Stimulated activated effector memory CD8-positive, alpha-beta T cell treated with anti-CD3 and anti-CD28 coated beads, Interleukin-12 subunit alpha, Interleukin-12 subunit beta, amount 100 ng/mL, for 72 hours (primary cell): ENCODE data around the gene ESAM.

Experiments
- ATAC-seq: fragments of 150-1000 bp; cut with Tn5 transposase; 2 replicates; pipeline ENCODE4 v1.10.0; 2021
- DNase-seq, 2 donors: peaks; one replicate each; pipeline ENCODE4 v3.0.0; 2021 to 2022; ENCODE audit warnings: low spot score in 2 of 2
- H3K27ac Mint-ChIP-seq: one replicate; pipeline ENCODE4 v1.8.0; 2022; ENCODE audit warnings: mild to moderate bottlenecking, mixed read lengths
- H3K36me3 Mint-ChIP-seq: one replicate; pipeline ENCODE4 v1.8.0; 2022; ENCODE audit warnings: mild to moderate bottlenecking, mixed read lengths
- H3K4me1 Mint-ChIP-seq: one replicate; pipeline ENCODE4 v1.8.0; 2022; ENCODE audit warnings: mixed read lengths
- H3K4me3 Mint-ChIP-seq: one replicate; pipeline ENCODE4 v1.8.0; 2022; ENCODE audit warnings: mild to moderate bottlenecking, mixed read lengths
- H3K9me3 Mint-ChIP-seq: one replicate; pipeline ENCODE4 v1.8.0; 2022; ENCODE audit warnings: mixed read lengths

Gene ESAM, protein sequence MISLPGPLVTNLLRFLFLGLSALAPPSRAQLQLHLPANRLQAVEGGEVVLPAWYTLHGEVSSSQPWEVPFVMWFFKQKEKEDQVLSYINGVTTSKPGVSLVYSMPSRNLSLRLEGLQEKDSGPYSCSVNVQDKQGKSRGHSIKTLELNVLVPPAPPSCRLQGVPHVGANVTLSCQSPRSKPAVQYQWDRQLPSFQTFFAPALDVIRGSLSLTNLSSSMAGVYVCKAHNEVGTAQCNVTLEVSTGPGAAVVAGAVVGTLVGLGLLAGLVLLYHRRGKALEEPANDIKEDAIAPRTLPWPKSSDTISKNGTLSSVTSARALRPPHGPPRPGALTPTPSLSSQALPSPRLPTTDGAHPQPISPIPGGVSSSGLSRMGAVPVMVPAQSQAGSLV

GRCh38 chr11:124762105-124762623, at the start of gene ESAM:
Gene ESAM (minus strand): TSS chr11:124762290. CDS start chr11:124762154, 136 bp downstream.
- ATAC-seq: peak; percentile 87
- H3K4me3 Mint-ChIP-seq: peak within 1 kb of the TSS; percentile 78
- H3K27ac Mint-ChIP-seq: peak within 1 kb of the TSS; percentile 6
- H3K36me3 Mint-ChIP-seq: peaks cover 16% of the 10 kb centered on the region
- peaks cover 25% of the 10 kb centered on the region for H3K4me1 Mint-ChIP-seq
- H3K9me3 Mint-ChIP-seq: no peaks in the 10 kb centered on the region
- DNase-seq: peak; percentile 48 to 76

DNA sequence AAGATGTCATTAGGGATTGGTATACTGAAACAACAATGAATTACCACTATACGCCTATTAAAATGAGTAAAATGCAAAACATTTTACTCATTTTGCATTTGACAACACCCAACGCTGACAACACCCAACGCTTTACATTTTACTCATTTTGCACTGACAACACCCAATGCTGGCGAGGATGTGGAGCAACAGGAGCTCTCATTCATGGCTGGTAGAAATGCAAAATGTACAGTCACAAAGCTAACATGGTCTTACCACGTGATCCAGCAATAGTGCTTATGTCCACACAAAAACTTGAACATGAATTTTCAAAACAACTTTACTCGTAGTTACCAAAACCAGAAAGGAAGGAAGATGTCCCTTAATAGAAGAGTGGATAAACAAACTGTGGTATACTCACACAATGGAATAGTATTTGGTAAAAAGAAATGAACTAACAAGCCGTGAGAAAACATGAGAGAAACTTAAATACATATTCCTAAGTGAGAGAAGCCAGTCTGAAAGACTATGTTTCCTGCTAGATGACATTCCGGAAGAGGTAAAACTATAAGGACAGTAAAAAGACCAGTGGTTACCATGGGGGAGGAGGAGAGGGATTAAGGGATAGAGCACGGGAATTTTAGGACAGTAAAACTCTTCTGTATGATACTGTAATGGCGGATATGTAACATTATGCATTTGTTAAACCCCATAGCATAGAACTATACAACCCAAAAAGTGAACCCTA, 49.5 kb upstream of the ESAM start:
- Mint-ChIP-seq H3K36me3 (no peaks in the 10 kb centered on the region), H3K4me1 (peaks cover 7% of the 10 kb centered on the region), H3K4me3 (no peak overlapping the region), H3K9me3 (no peaks in the 10 kb centered on the region), H3K27ac (no peak overlapping the region)
- DNase-seq: no peak
- no peak for ATAC-seq

DNA sequence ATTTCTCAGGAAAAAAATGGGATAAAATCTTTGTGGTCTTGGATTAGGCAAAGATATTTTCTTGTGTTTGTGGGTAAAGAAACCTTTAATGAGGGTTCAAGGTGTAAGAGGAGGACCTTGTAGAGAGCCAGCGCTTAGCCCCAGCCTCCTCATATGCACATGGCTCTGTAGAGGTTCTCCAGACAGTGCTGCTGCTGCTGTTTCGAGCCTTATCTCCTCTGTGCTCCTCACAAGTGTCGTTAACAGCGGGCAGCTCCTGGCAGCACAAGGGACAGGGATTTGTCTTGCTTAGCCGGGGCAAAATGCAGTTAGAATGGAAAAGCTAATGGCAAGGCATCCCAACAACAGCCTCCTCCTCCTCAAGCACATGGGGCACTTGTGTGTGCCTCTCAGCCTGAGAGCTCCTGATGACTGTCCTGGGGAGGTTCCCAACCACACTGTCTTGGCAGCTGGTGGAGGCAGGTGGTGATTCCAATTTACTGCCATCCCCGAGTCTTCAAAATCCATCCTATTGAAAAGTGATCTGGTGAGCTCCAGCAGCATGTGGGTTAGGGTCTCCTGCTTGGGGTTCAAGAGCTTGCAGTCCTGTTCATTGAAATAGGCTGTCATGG, 45.7 kb upstream of the ESAM start:
- Mint-ChIP-seq H3K36me3 (no peaks in the 10 kb centered on the region), H3K9me3 (no peaks in the 10 kb centered on the region), H3K27ac (no peak overlapping the region), H3K4me1 (no peaks in the 10 kb centered on the region), H3K4me3 (no peak overlapping the region)
- ATAC-seq (no peak), DNase-seq (no peak)

DNA sequence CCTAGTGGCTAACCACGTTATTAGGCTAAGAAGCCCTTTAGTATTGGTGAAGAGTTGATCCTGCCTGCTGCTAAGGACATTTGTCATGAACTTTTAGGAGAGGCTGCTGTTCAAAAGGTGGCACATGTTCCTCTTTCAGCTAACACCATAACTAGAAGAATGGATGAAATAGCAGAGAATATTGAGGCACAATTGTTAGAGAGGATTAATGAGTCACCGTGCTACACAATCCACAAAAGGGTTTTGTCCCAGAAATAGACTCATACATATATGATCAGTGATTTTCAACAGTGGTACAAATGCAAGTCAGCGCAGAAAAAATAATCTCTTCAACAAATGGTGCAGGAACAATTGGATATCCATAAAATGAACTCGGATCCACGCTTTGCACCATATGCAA, 45.1 kb upstream of the ESAM start:
- Mint-ChIP-seq H3K4me1 (no peaks in the 10 kb centered on the region), H3K9me3 (no peaks in the 10 kb centered on the region), H3K27ac (no peak overlapping the region), H3K4me3 (no peak overlapping the region), H3K36me3 (no peaks in the 10 kb centered on the region)
- DNase-seq: no peak
- no peak for ATAC-seq

- Mint-ChIP-seq H3K4me3 (no peak overlapping the region), H3K27ac (no peak overlapping the region), H3K9me3 (no peaks in the 10 kb centered on the region), H3K36me3 (no peaks in the 10 kb centered on the region), H3K4me1 (no peaks in the 10 kb centered on the region)
- DNase-seq (no peak), ATAC-seq (no peak)
Measured at GRCh38 chr11:124804884-124805283, 42.8 kb upstream of the ESAM start.

- Mint-ChIP-seq H3K9me3 (no peaks in the 10 kb centered on the region), H3K4me3 (peak overlapping the region; percentile 91), H3K36me3 (no peaks in the 10 kb centered on the region), H3K27ac (no peak overlapping the region), H3K4me1 (peaks cover 19% of the 10 kb centered on the region)
- no peak for DNase-seq
- ATAC-seq: no peak
Measured at GRCh38 chr11:124801636-124802312, 39.7 kb upstream of the ESAM start.

GRCh38 chr11:124801014-124801413, 38.9 kb upstream of the ESAM start:
- Mint-ChIP-seq H3K4me1 (peaks cover 19% of the 10 kb centered on the region), H3K36me3 (no peaks in the 10 kb centered on the region), H3K9me3 (no peaks in the 10 kb centered on the region), H3K4me3 (peak overlapping the region; percentile 91), H3K27ac (peak overlapping the region; percentile 83)
- ATAC-seq (peak; percentile 31), DNase-seq (no peak)

- Mint-ChIP-seq H3K4me3 (peak within 1 kb of the TSS; percentile 91), H3K36me3 (no peaks in the 10 kb centered on the region), H3K27ac (peak within 1 kb of the TSS; percentile 96), H3K4me1 (peaks cover 19% of the 10 kb centered on the region), H3K9me3 (no peaks in the 10 kb centered on the region)
- ATAC-seq: peak; percentile 94
- DNase-seq: peak; percentile 77 to 90
Measured at GRCh38 chr11:124800226-124800929, 38.3 kb upstream of the ESAM start, which contains the start of gene MSANTD2. Gene MSANTD2 (minus strand): TSS chr11:124800406. CDS start chr11:124800380, 26 bp downstream.

DNA sequence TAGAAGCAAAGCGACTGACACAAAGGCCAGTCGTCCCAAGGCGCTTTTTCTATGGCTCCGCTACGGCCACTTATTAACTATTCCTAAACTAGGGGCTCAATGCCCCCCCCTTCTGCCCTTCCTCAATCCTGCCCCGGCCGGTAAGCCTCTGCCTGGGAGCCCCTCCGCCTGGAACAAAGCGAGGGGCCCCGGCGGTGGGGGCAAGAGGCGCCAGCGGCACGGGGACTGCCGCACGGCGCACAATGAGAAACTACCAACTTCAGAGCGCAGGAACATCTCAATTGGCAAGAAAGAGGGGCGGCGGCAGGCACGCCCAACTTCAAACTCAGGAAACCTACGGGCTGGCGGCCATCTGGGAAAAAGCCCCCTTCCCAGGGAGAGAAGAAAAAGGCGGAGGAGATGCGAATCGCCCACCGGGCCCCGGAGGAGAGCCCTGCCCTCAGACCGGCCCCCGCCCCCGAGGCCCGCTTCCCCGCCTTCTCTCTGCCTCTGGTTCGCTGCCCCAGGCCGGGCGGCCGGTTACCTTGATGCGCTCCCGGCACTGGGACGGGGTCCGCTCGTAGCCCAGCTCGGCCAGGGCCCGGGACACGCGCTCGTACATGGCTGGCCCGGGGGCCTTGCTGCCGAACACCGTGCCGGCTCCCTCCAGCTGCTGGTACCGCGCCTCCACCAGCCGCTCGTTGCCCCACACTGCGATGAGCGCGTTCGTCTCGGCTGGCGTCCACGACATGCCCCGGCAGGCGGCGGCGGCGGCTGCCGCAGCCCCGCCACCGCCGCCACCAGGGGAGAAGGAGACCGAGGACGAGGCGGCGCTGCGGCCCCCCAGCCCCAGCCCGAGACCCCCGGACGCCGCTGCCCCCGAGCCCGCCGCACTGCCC, 37.5 kb upstream of the ESAM start:
- H3K4me3 Mint-ChIP-seq: peak overlapping the region; percentile 91
- peaks cover 19% of the 10 kb centered on the region for H3K4me1 Mint-ChIP-seq
- H3K9me3 Mint-ChIP-seq: no peaks in the 10 kb centered on the region
- DNase-seq: peak; percentile 30 to 79
- no peaks in the 10 kb centered on the region for H3K36me3 Mint-ChIP-seq
- ATAC-seq: peak; percentile 72
- H3K27ac Mint-ChIP-seq: peak overlapping the region; percentile 96

DNA sequence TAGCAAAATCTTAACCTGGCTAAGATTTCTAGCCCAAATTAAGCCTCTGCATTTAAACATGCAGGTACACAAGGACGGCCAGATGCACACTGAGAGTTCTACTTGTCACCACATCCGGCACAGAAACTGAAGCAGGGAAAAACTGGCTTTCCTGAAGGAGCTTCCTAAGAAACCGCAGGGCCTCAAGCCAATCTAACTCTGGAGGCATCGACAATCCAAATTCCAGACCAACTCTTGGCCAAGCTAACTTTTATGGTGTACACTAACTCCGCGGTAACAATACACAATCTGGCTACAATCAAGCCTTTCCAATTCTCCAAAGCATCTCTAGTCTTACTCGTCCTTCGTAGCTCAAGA, 36.9 kb upstream of the ESAM start:
- Mint-ChIP-seq H3K36me3 (no peaks in the 10 kb centered on the region), H3K4me1 (peaks cover 19% of the 10 kb centered on the region), H3K27ac (peak overlapping the region; percentile 96), H3K9me3 (no peaks in the 10 kb centered on the region), H3K4me3 (peak overlapping the region; percentile 91)
- no peak for DNase-seq
- peak; percentile 2 for ATAC-seq

DNA sequence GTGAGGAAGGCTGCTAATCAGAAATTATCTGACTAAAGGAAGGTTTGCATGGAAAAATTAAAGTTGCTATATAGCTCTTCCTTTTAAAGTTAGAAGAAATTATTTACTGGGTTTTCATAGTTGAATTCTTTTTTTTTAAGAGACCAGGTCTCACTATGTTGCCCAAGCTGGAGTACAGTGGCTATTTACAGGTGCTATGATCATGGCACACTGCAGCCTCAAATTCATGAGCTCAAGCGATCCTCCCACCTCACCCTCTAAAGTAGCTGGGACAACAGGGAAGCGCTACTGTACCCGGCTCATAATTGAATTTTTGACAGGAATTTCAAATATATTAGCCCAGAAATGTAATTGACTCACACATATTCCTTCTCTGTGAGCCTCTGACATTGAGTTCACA, 34.2 kb upstream of the ESAM start:
- no peak overlapping the region for H3K27ac Mint-ChIP-seq
- H3K9me3 Mint-ChIP-seq: no peaks in the 10 kb centered on the region
- peaks cover 35% of the 10 kb centered on the region for H3K4me1 Mint-ChIP-seq
- H3K36me3 Mint-ChIP-seq: no peaks in the 10 kb centered on the region
- ATAC-seq: no peak
- H3K4me3 Mint-ChIP-seq: no peak overlapping the region
- DNase-seq: no peak

DNA sequence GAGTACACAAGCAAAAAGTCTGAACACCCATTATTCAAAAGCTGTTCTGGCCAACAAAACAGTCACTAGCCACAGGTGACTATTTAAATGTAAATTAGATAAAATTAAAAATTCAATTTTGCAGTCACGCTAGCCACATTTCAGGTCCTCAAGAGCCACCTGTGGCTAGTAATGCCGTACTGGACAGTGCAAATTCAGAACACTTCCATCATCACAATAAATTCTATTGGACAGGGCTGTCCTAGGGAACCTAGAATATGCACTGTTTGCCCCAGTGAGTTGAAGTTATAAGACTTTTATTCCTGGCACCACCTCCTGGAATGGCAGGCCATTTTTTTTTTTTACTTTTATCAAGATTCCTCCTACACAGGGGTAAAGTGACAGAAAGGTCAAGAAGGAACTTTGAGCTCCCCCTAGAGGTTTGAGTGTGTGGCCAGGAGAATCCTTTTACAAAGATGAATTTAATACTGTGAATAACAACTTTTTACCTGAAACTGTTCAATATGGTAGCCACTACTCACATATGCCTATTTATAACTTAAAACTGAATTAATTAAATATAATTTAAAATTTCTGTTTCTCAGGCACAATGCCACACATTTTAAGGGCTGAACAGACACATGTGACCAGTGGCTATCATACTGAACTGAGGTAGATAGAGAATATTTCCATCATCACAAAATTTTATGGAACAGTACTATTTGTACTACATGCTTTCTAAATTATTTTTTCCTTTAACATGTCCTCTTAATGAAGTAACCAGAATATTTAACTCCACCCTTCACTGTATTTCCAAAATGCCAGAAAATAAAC, 31.6 kb upstream of the ESAM start:
- DNase-seq (no peak), ATAC-seq (peak; percentile 65)
- Mint-ChIP-seq H3K9me3 (no peaks in the 10 kb centered on the region), H3K4me3 (no peak overlapping the region), H3K27ac (no peak overlapping the region), H3K36me3 (no peaks in the 10 kb centered on the region), H3K4me1 (peaks cover 37% of the 10 kb centered on the region)

DNA sequence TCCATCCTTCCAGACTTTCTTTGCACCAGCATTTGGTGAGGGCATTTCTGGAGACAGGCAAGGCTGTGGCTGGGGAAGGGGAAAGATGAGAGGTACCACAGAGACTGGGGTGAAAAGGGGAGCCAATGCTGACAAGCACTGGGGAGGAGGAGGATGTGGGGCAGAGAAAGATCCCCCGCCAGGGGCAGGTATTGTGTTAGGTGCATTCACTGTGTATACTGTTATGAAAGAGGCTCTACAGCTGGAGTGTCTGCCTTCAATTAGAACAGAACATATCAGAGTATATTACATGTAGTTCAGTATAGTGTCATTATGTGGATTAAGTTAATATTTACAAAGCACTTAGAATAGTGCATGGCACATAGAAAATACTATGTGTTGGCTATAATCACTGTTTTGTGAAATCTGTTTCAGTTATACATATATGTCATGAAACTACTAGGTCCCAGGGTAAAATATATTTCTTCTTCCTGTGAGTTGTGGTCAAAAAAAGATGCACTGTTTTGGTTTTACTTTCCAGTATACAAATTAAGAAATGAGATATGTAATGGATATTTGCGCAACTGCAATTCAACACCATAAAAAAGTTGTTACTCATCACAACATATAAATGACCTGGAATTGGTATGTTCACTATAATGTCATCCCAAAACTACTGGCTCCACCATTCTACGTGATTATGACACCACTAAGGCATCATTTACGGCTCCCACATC, 29.7 kb upstream of the ESAM start:
- DNase-seq (no peak), ATAC-seq (peak; percentile 34)
- Mint-ChIP-seq H3K9me3 (no peaks in the 10 kb centered on the region), H3K27ac (no peak overlapping the region), H3K4me1 (peaks cover 26% of the 10 kb centered on the region), H3K36me3 (no peaks in the 10 kb centered on the region), H3K4me3 (no peak overlapping the region)
